GM12878 (cell line): ENCODE results near the gene MCOLN3.

ENCODE experiments used
- CBFB ChIP-seq: IDR thresholded peaks from 2 replicates; pipeline ENCODE4 v1.6.1; 2016; ENCODE audit warnings: antibody characterized with exemption, low read depth
- CHD1 ChIP-seq: IDR thresholded peaks from 2 replicates; pipeline ENCODE4 v1.6.1; 2012; ENCODE audit warnings: low read depth, low read length, improper control_type of control experiment
- MTA3 ChIP-seq: IDR thresholded peaks from 2 replicates; pipeline ENCODE4 v1.6.1; 2012; ENCODE audit warnings: low read length, inconsistent platforms, borderline replicate concordance
- NRF1 ChIP-seq: conservative IDR thresholded peaks from 2 replicates; pipeline ENCODE4 v1.6.1; 2011; ENCODE audit warnings: mild to moderate bottlenecking, low read depth, low read length, improper control_type of control experiment
- SMAD5 ChIP-seq: IDR thresholded peaks from 2 replicates; pipeline ENCODE4 v1.6.1; 2016; ENCODE audit warnings: antibody characterized with exemption, low read depth
- ZNF207 ChIP-seq: fragments of 450-650 bp; IDR thresholded peaks from 2 replicates; pipeline ENCODE4 v1.6.1; 2014; ENCODE audit warnings: antibody characterized with exemption, mild to moderate bottlenecking, borderline replicate concordance
- ZNF274 ChIP-seq: IDR thresholded peaks from one replicate; pipeline ENCODE4 v1.8.0; 2011; ENCODE audit not compliant: insufficient read length, insufficient read depth
- ZZZ3 ChIP-seq: IDR thresholded peaks from 2 replicates; pipeline ENCODE4 v1.6.1; 2011; ENCODE audit warnings: low read depth; ENCODE audit not compliant: control insufficient read depth, insufficient read length
- TF ChIP-seq, protein P1 (sequence below): IDR thresholded peaks from 2 replicates; pipeline ENCODE4 v1.6.1; 2012; ENCODE audit warnings: low read depth, low read length, improper control_type of control experiment
- TF ChIP-seq, protein P2 (sequence below), 3 experiments: IDR thresholded peaks in 2 of 3; conservative IDR thresholded peaks in 1 of 3; 2 replicates each; pipeline ENCODE4 v1.5.1; 2011; ENCODE audit warnings: low read depth in 3 of 3, low read length in 3 of 3, mild to moderate bottlenecking in 3 of 3, control low read depth in 2 of 3, moderate library complexity in 2 of 3, inconsistent platforms in 1 of 3, mixed read lengths in 1 of 3; ENCODE audit not compliant: control insufficient read depth in 2 of 3, insufficient read depth in 1 of 3; ENCODE audit errors: extremely low read depth in 1 of 3
- TF ChIP-seq, protein P3 (sequence below): fragments of 150-350 bp; IDR thresholded peaks from 2 replicates; pipeline ENCODE4 v1.6.1; 2014; ENCODE audit warnings: mild to moderate bottlenecking, low read depth, low read length
- TF ChIP-seq, protein P4 (sequence below): IDR thresholded peaks from 2 replicates; pipeline ENCODE4 v1.6.1; 2011; ENCODE audit warnings: borderline replicate concordance, low read depth, mild to moderate bottlenecking, moderate library complexity, mixed read lengths, low read length; ENCODE audit not compliant: insufficient read depth; ENCODE audit errors: extremely low read length

DNA sequence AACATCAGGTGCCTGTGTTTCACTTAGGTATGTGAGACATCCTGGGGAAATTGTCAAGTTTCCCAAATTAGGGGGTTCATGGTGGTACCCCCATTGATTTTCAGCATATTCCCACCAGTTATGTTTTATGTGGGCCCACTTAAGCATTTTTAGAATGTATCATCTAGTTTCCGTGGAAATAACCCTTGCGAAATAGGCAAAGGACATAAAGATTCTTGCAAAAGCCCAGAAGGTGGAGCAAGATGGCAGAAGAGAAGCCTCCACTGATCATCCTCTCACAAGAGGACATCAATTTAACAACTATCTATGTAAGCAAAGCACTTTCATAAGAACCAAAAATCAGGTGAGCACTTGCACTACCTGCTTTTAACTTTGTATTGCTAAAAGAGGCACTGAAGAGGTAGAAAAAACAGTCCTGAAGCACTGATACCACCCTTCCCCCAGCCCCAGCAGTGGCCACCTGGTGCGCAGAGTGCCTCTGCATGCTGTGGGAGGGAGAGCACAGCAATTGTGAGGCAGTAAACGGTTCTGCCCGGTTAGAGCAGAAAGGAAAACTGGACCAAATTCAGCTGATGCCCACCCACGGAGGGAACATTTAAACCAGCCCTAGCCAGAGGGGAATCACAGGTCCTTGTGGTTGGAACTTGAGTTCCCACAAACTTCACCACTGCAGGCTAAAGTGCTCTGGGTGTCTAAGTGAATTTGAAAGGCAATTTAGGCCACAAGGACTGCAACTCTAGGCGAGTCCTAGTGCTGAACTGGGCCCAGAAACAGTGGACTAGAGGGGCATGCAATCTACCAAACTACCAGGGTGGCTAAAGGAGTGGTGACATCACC lies 74.6 kb downstream of the MCOLN3 start:
- TF ChIP-seq, protein P1, sequence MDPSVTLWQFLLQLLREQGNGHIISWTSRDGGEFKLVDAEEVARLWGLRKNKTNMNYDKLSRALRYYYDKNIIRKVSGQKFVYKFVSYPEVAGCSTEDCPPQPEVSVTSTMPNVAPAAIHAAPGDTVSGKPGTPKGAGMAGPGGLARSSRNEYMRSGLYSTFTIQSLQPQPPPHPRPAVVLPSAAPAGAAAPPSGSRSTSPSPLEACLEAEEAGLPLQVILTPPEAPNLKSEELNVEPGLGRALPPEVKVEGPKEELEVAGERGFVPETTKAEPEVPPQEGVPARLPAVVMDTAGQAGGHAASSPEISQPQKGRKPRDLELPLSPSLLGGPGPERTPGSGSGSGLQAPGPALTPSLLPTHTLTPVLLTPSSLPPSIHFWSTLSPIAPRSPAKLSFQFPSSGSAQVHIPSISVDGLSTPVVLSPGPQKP = no peak
- TF ChIP-seq, protein P2, sequence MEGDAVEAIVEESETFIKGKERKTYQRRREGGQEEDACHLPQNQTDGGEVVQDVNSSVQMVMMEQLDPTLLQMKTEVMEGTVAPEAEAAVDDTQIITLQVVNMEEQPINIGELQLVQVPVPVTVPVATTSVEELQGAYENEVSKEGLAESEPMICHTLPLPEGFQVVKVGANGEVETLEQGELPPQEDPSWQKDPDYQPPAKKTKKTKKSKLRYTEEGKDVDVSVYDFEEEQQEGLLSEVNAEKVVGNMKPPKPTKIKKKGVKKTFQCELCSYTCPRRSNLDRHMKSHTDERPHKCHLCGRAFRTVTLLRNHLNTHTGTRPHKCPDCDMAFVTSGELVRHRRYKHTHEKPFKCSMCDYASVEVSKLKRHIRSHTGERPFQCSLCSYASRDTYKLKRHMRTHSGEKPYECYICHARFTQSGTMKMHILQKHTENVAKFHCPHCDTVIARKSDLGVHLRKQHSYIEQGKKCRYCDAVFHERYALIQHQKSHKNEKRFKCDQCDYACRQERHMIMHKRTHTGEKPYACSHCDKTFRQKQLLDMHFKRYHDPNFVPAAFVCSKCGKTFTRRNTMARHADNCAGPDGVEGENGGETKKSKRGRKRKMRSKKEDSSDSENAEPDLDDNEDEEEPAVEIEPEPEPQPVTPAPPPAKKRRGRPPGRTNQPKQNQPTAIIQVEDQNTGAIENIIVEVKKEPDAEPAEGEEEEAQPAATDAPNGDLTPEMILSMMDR (IDR thresholded peaks at IDR 0.05 in 2 of 3, conservative IDR thresholded peaks at IDR 0.05 in 1 of 3; ENCODE audit: control insufficient read depth in 2 of 3, extremely low read depth in 1 of 3, insufficient read depth in 1 of 3, low read depth in 3 of 3, low read length in 3 of 3) = peak in 1 of 3 experiments; percentile 31; a peak in 2 of 6 replicates
- TF ChIP-seq SMAD5 = no peak
- no peak for TF ChIP-seq ZNF274
- no peak for TF ChIP-seq CBFB
- no peak for TF ChIP-seq MTA3
- TF ChIP-seq, protein P3, sequence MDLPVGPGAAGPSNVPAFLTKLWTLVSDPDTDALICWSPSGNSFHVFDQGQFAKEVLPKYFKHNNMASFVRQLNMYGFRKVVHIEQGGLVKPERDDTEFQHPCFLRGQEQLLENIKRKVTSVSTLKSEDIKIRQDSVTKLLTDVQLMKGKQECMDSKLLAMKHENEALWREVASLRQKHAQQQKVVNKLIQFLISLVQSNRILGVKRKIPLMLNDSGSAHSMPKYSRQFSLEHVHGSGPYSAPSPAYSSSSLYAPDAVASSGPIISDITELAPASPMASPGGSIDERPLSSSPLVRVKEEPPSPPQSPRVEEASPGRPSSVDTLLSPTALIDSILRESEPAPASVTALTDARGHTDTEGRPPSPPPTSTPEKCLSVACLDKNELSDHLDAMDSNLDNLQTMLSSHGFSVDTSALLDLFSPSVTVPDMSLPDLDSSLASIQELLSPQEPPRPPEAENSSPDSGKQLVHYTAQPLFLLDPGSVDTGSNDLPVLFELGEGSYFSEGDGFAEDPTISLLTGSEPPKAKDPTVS = no peak
- TF ChIP-seq, protein P4, sequence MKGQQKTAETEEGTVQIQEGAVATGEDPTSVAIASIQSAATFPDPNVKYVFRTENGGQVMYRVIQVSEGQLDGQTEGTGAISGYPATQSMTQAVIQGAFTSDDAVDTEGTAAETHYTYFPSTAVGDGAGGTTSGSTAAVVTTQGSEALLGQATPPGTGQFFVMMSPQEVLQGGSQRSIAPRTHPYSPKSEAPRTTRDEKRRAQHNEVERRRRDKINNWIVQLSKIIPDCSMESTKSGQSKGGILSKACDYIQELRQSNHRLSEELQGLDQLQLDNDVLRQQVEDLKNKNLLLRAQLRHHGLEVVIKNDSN = no peak
- no peak for TF ChIP-seq ZZZ3
- no peak for TF ChIP-seq ZNF207
- no peak for TF ChIP-seq NRF1
- no peak for TF ChIP-seq CHD1
